Activated B cell treated with CpG ODN at 0.5 μM for 24 hours (primary cell): ENCODE data around the gene ADGRF5. TPM values are rescaled to one million over a fixed set of nuclear protein-coding genes. Genes with fewer than 3 reads are reported as not detected.
"Not testable (repeated sequence)": the region's sequence is repeated elsewhere in the genome, so short reads cannot be mapped to it uniquely, and the experiment has no call there.

ENCODE experiments used
- ATAC-seq: fragments of 200-7000 bp; cut with Tn5 transposase; one replicate; pipeline ENCODE4 v1.10.0; 2021; ENCODE audit warnings: low read depth, mild to moderate bottlenecking, moderate library complexity
- CTCF ChIA-PET: fragments of 350-600 bp; sonication (Branson Sonifier 250); formaldehyde crosslinking; loops from one replicate; lab custom pipeline; 2021; ENCODE audit warnings: antibody characterized with exemption; lab: Charles Lee
- POLR2A ChIA-PET: fragments of 350-600 bp; sonication (Branson Sonifier 250); formaldehyde crosslinking; loops from one replicate; lab custom pipeline; 2021; ENCODE audit warnings: antibody characterized with exemption; lab: Charles Lee
- DNase-seq: peaks from one replicate; pipeline ENCODE4 v3.0.0; 2022
- H3K27ac Mint-ChIP-seq: one replicate; pipeline ENCODE4 v1.8.0; 2020; ENCODE audit warnings: mixed read lengths
- H3K27me3 Mint-ChIP-seq: one replicate; pipeline ENCODE4 v1.8.0; 2021; ENCODE audit warnings: mixed read lengths
- H3K36me3 Mint-ChIP-seq: one replicate; pipeline ENCODE4 v1.8.0; 2021; ENCODE audit warnings: low read depth, mixed read lengths
- H3K4me1 Mint-ChIP-seq: one replicate; pipeline ENCODE4 v1.8.0; 2021; ENCODE audit warnings: mixed read lengths
- H3K4me3 Mint-ChIP-seq: one replicate; pipeline ENCODE4 v1.8.0; 2020; ENCODE audit warnings: mild to moderate bottlenecking, mixed read lengths
- H3K9me3 Mint-ChIP-seq: one replicate; pipeline ENCODE4 v1.8.0; 2020; ENCODE audit warnings: mixed read lengths
- CTCF ChIP-seq: fragments of 200-600 bp; IDR thresholded peaks from one replicate; pipeline ENCODE4 v1.8.0; 2022; ENCODE audit warnings: antibody characterized with exemption, mild to moderate bottlenecking
- intact Hi-C: fragments of 100-400 bp; cut with micrococcal nuclease; formaldehyde crosslinking; loops from one replicate; pipeline ENCODE4 v1.15.1; 2024
- total RNA-seq: library from RNA; stranded (reverse); gene quantifications from 2 replicates; pipeline ENCODE4 v1.2.3, GENCODE V29; 2022

The ADGRF5 gene
- total RNA-seq, 1 donor from 2014 or later = not detected

- ChIA-PET POLR2A (no interaction called here), CTCF (no interaction called here)
- Mint-ChIP-seq H3K4me3 (no peak overlapping the region), H3K4me1 (no peaks in the 10 kb centered on the region), H3K9me3 (no peaks in the 10 kb centered on the region), H3K27me3 (no peaks in the 10 kb centered on the region), H3K36me3 (no peaks in the 10 kb centered on the region), H3K27ac (no peak overlapping the region)
- intact Hi-C loops = no loop called here
- no peak for ATAC-seq
- TF ChIP-seq CTCF = no peak
- no peak for DNase-seq
Measured at GRCh38 chr6:46867411-46867810, 54.3 kb downstream of the ADGRF5 start.

- H3K27me3 Mint-ChIP-seq = no peaks in the 10 kb centered on the region
- CTCF ChIA-PET = interaction anchor here (0.6 kb wide), 1 partner anchor 602 kb away, joined by 3 read pairs; no protein-coding TSS in a partner anchor
Measured at GRCh38 chr6:46865221-46865620, 56.5 kb downstream of the ADGRF5 start.

GRCh38 chr6:46863791-46864190 is 57.9 kb downstream of the ADGRF5 start:
- TF ChIP-seq CTCF = no peak
- H3K36me3 Mint-ChIP-seq = no peaks in the 10 kb centered on the region
- H3K4me1 Mint-ChIP-seq = no peaks in the 10 kb centered on the region
- ChIA-PET CTCF (no interaction called here), POLR2A (no interaction called here)
- no peaks in the 10 kb centered on the region for H3K9me3 Mint-ChIP-seq
- DNase-seq (no peak), ATAC-seq (no peak)
- no peaks in the 10 kb centered on the region for H3K27me3 Mint-ChIP-seq
- intact Hi-C loops = no loop called here
- H3K4me3 Mint-ChIP-seq = no peak overlapping the region
- no peak overlapping the region for H3K27ac Mint-ChIP-seq

More at GRCh38 chr6:46865221-46865620, 56.5 kb downstream of the ADGRF5 start:
- Mint-ChIP-seq H3K4me1 (no peaks in the 10 kb centered on the region), H3K36me3 (no peaks in the 10 kb centered on the region), H3K27ac (no peak overlapping the region), H3K4me3 (no peak overlapping the region), H3K9me3 (no peaks in the 10 kb centered on the region)
- TF ChIP-seq CTCF = no peak
- POLR2A ChIA-PET = no interaction called here
- ATAC-seq (no peak), DNase-seq (no peak)
- intact Hi-C loops = no loop called here

GRCh38 chr6:46862381-46862780 is 59.4 kb downstream of the ADGRF5 start:
- Mint-ChIP-seq H3K27me3 (no peaks in the 10 kb centered on the region), H3K27ac (no peak overlapping the region), H3K4me1 (no peaks in the 10 kb centered on the region), H3K4me3 (no peak overlapping the region), H3K36me3 (no peaks in the 10 kb centered on the region), H3K9me3 (no peaks in the 10 kb centered on the region)
- TF ChIP-seq CTCF = no peak
- POLR2A ChIA-PET = no interaction called here
- ATAC-seq (no peak), DNase-seq (no peak)
- intact Hi-C loops = no loop called here
- CTCF ChIA-PET = no interaction called here

GRCh38 chr6:46855966-46856365 is 65.8 kb downstream of the ADGRF5 start:
- H3K4me3 Mint-ChIP-seq, DNase-seq, H3K27me3 Mint-ChIP-seq, H3K4me1 Mint-ChIP-seq, H3K9me3 Mint-ChIP-seq, POLR2A ChIA-PET, H3K27ac Mint-ChIP-seq, intact Hi-C loops, ATAC-seq, H3K36me3 Mint-ChIP-seq: not testable (repeated sequence)
- CTCF ChIA-PET = interaction anchor here (0.6 to 1.1 kb wide), 3 partner anchors 8 to 925 kb away, joined by 3 read pairs; no protein-coding TSS in a partner anchor

GRCh38 chr6:46851576-46851975 is 70.2 kb downstream of the ADGRF5 start:
- DNase-seq, intact Hi-C loops, POLR2A ChIA-PET, ATAC-seq, H3K4me3 Mint-ChIP-seq, H3K4me1 Mint-ChIP-seq, H3K9me3 Mint-ChIP-seq, CTCF ChIA-PET, H3K36me3 Mint-ChIP-seq, H3K27ac Mint-ChIP-seq: not testable (repeated sequence)
- peaks cover 29% of the 10 kb centered on the region for H3K27me3 Mint-ChIP-seq
